Activated naive CD4-positive, alpha-beta T cell treated with anti-CD3 and anti-CD28 coated beads, Interleukin-2, amount 10 ng/mL, durations not matched to agents 7 days and 5 days (primary cell): Measurements from ENCODE around the gene FSTL3.
A peak's percentile ranks its signal among the peaks of the same experiment; 100 is the strongest.

Experiments used
- CTCF ChIA-PET: fragments of 350-600 bp; sonication (Branson Sonifier 250); formaldehyde crosslinking; loops from one replicate; lab custom pipeline; 2021; ENCODE audit warnings: antibody characterized with exemption; lab: Charles Lee
- DNase-seq: peaks from one replicate; pipeline ENCODE4 v3.0.0-alpha.2; 2020
- H3K27ac Mint-ChIP-seq: one replicate; pipeline ENCODE4 v1.8.0; 2021; ENCODE audit warnings: mild to moderate bottlenecking, moderate library complexity, mixed read lengths
- H3K27me3 Mint-ChIP-seq: one replicate; pipeline ENCODE4 v1.8.0; 2021; ENCODE audit warnings: mild to moderate bottlenecking, mixed read lengths
- H3K36me3 Mint-ChIP-seq: one replicate; pipeline ENCODE4 v1.8.0; 2021; ENCODE audit warnings: mixed read lengths
- H3K4me1 Mint-ChIP-seq: one replicate; pipeline ENCODE4 v1.8.0; 2021; ENCODE audit warnings: mixed read lengths
- H3K4me3 Mint-ChIP-seq: one replicate; pipeline ENCODE4 v1.8.0; 2021; ENCODE audit warnings: mild to moderate bottlenecking, moderate library complexity, mixed read lengths
- H3K9me3 Mint-ChIP-seq: one replicate; pipeline ENCODE4 v1.8.0; 2021; ENCODE audit warnings: mixed read lengths

The FSTL3 gene

GRCh38 chr19:651114-651818 lies 24.9 kb upstream of the FSTL3 start:
- peaks cover 6% of the 10 kb centered on the region for H3K4me1 Mint-ChIP-seq
- H3K27ac Mint-ChIP-seq, result no peak overlapping the region
- no peak overlapping the region for H3K4me3 Mint-ChIP-seq
- CTCF ChIA-PET, result no interaction called here
- no peak for DNase-seq
- H3K9me3 Mint-ChIP-seq, result no peaks in the 10 kb centered on the region
- peaks cover 22% of the 10 kb centered on the region for H3K36me3 Mint-ChIP-seq
- H3K27me3 Mint-ChIP-seq, result no peaks in the 10 kb centered on the region

- no peak for DNase-seq
- Mint-ChIP-seq H3K27ac (no peak overlapping the region), H3K36me3 (peaks cover 22% of the 10 kb centered on the region), H3K4me1 (peaks cover 8% of the 10 kb centered on the region), H3K9me3 (no peaks in the 10 kb centered on the region), H3K27me3 (no peaks in the 10 kb centered on the region), H3K4me3 (no peak overlapping the region)
- CTCF ChIA-PET, result no interaction called here
These were observed 24.2 kb upstream of the FSTL3 start for GRCh38 chr19:651991-652390.

- Mint-ChIP-seq H3K27ac (no peak overlapping the region), H3K4me3 (no peak overlapping the region), H3K36me3 (peaks cover 22% of the 10 kb centered on the region), H3K4me1 (peaks cover 10% of the 10 kb centered on the region), H3K27me3 (no peaks in the 10 kb centered on the region), H3K9me3 (no peaks in the 10 kb centered on the region)
- no peak for DNase-seq
- CTCF ChIA-PET, result no interaction called here
These were observed 23.5 kb upstream of the FSTL3 start for GRCh38 chr19:652467-653389.

- Mint-ChIP-seq H3K36me3 (peaks cover 22% of the 10 kb centered on the region), H3K4me3 (no peak overlapping the region), H3K27ac (no peak overlapping the region), H3K9me3 (no peaks in the 10 kb centered on the region), H3K27me3 (no peaks in the 10 kb centered on the region), H3K4me1 (peaks cover 11% of the 10 kb centered on the region)
- DNase-seq, result no peak
- CTCF ChIA-PET, result no interaction called here
These were observed 22.8 kb upstream of the FSTL3 start for GRCh38 chr19:653425-653824.

GRCh38 chr19:655691-656090 lies 20.5 kb upstream of the FSTL3 start:
- H3K27me3 Mint-ChIP-seq, result no peaks in the 10 kb centered on the region
- peaks cover 26% of the 10 kb centered on the region for H3K36me3 Mint-ChIP-seq
- peaks cover 30% of the 10 kb centered on the region for H3K4me1 Mint-ChIP-seq
- CTCF ChIA-PET, result interaction anchor here (1.2 kb wide), 1 partner anchor 149 kb away, joined by 3 read pairs; the partner anchor contains the start of gene TPGS1
- no peak for DNase-seq
- H3K9me3 Mint-ChIP-seq, result no peaks in the 10 kb centered on the region
- no peak overlapping the region for H3K27ac Mint-ChIP-seq
- no peak overlapping the region for H3K4me3 Mint-ChIP-seq

- H3K27ac Mint-ChIP-seq, result no peak overlapping the region
- no peak overlapping the region for H3K4me3 Mint-ChIP-seq
- peaks cover 31% of the 10 kb centered on the region for H3K36me3 Mint-ChIP-seq
- H3K27me3 Mint-ChIP-seq, result no peaks in the 10 kb centered on the region
- peaks cover 32% of the 10 kb centered on the region for H3K4me1 Mint-ChIP-seq
- CTCF ChIA-PET, result interaction anchor here (1.2 kb wide), 1 partner anchor 150 kb away, joined by 3 read pairs; the partner anchor contains the start of gene TPGS1
- DNase-seq, result no peak
- no peaks in the 10 kb centered on the region for H3K9me3 Mint-ChIP-seq
These were observed 19.2 kb upstream of the FSTL3 start for GRCh38 chr19:656751-657559.

GRCh38 chr19:657611-658010 lies 18.6 kb upstream of the FSTL3 start:
- no peak for DNase-seq
- Mint-ChIP-seq H3K4me1 (peaks cover 32% of the 10 kb centered on the region), H3K4me3 (no peak overlapping the region), H3K9me3 (no peaks in the 10 kb centered on the region), H3K27ac (no peak overlapping the region), H3K27me3 (no peaks in the 10 kb centered on the region), H3K36me3 (peaks cover 33% of the 10 kb centered on the region)
- CTCF ChIA-PET, result no interaction called here

GRCh38 chr19:658059-658839 lies 17.9 kb upstream of the FSTL3 start:
- H3K27me3 Mint-ChIP-seq, result no peaks in the 10 kb centered on the region
- no peaks in the 10 kb centered on the region for H3K9me3 Mint-ChIP-seq
- CTCF ChIA-PET, result no interaction called here
- no peak for DNase-seq
- peak overlapping the region; percentile 37 for H3K27ac Mint-ChIP-seq
- H3K36me3 Mint-ChIP-seq, result peaks cover 33% of the 10 kb centered on the region
- peaks cover 32% of the 10 kb centered on the region for H3K4me1 Mint-ChIP-seq
- H3K4me3 Mint-ChIP-seq, result no peak overlapping the region

- Mint-ChIP-seq H3K9me3 (no peaks in the 10 kb centered on the region), H3K36me3 (peaks cover 26% of the 10 kb centered on the region)
These were observed 17.0 kb upstream of the FSTL3 start for GRCh38 chr19:658916-659839.

GRCh38 chr19:660793-661426 lies 15.3 kb upstream of the FSTL3 start:
- H3K4me1 Mint-ChIP-seq, result peaks cover 50% of the 10 kb centered on the region
- peak overlapping the region; percentile 96 for H3K4me3 Mint-ChIP-seq
- DNase-seq, result no peak
- CTCF ChIA-PET, result interaction anchor here (0.6 to 0.9 kb wide), 2 partner anchors 45 to 76 kb away, joined by 3 read pairs; no protein-coding TSS in a partner anchor
- peaks cover 17% of the 10 kb centered on the region for H3K36me3 Mint-ChIP-seq
- peaks cover 4% of the 10 kb centered on the region for H3K27me3 Mint-ChIP-seq
- H3K27ac Mint-ChIP-seq, result peak overlapping the region; percentile 98
- H3K9me3 Mint-ChIP-seq, result no peaks in the 10 kb centered on the region

More at GRCh38 chr19:658916-659839, 17.0 kb upstream of the FSTL3 start:
- Mint-ChIP-seq H3K4me3 (peak overlapping the region; percentile 96), H3K27me3 (no peaks in the 10 kb centered on the region), H3K4me1 (peaks cover 38% of the 10 kb centered on the region), H3K27ac (peak overlapping the region; percentile 65)
- CTCF ChIA-PET, result no interaction called here
- no peak for DNase-seq

GRCh38 chr19:661427-662196 lies 14.6 kb upstream of the FSTL3 start:
- Mint-ChIP-seq H3K4me1 (peaks cover 44% of the 10 kb centered on the region), H3K27me3 (peaks cover 7% of the 10 kb centered on the region), H3K4me3 (peak overlapping the region; percentile 96)

More at GRCh38 chr19:661427-662196, 14.6 kb upstream of the FSTL3 start:
- Mint-ChIP-seq H3K27ac (peak overlapping the region; percentile 98), H3K36me3 (peaks cover 16% of the 10 kb centered on the region), H3K9me3 (no peaks in the 10 kb centered on the region)
- CTCF ChIA-PET, result interaction anchor here (0.6 kb wide), 1 partner anchor 44 kb away, joined by 3 read pairs; no protein-coding TSS in a partner anchor
- DNase-seq, result peak; percentile 86
